ENCODE measurements around the gene FAM200C. TPM values are rescaled to one million over a fixed set of nuclear protein-coding genes. Genes with fewer than 3 reads are reported as not detected.

The FAM200C gene
- 11.8 TPM for total RNA-seq

GRCh38 chr5:160399402-160400353 is at the start of gene FAM200C:
Gene FAM200C, minus strand, starts transcription at chr5:160400054. Its CDS starts 4,564 bp downstream, at chr5:160395490.

DNA sequence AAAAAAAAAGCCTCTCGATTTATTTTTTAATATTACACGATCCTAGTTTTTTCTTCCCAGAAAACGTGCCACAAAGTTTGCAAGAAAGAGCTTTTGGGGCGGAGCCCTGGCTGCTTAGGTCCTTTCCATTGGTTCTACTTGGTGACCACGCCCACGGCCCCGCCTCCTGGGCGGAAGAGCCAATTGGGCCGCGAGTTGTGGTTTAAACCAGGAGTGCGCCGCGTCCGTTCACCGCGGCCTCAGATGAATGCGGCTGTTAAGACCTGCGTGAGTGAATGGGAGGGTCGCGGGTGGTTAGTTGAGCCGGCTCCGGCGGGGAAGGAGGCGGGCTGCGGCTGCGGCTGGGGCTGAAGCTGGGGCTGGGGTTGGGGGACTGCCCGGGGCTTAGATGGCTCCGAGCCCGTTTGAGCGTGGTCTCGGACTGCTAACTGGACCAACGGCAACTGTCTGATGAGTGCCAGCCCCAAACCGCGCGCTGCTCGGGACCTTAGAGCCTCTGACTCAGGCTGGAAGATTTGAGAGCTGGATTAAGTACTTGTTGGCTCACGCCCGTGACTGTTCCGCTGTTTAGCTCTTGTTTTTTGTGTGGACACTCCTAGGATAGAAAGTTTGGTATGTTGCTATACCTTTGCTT is 21.9 kb upstream of the FAM200C start, which contains the start of gene PTTG1:
PTTG1 (plus strand) TSS at position 231 of the 634 bp plus-strand sequence. CDS start 458 bp downstream, outside the sequence.

DNA sequence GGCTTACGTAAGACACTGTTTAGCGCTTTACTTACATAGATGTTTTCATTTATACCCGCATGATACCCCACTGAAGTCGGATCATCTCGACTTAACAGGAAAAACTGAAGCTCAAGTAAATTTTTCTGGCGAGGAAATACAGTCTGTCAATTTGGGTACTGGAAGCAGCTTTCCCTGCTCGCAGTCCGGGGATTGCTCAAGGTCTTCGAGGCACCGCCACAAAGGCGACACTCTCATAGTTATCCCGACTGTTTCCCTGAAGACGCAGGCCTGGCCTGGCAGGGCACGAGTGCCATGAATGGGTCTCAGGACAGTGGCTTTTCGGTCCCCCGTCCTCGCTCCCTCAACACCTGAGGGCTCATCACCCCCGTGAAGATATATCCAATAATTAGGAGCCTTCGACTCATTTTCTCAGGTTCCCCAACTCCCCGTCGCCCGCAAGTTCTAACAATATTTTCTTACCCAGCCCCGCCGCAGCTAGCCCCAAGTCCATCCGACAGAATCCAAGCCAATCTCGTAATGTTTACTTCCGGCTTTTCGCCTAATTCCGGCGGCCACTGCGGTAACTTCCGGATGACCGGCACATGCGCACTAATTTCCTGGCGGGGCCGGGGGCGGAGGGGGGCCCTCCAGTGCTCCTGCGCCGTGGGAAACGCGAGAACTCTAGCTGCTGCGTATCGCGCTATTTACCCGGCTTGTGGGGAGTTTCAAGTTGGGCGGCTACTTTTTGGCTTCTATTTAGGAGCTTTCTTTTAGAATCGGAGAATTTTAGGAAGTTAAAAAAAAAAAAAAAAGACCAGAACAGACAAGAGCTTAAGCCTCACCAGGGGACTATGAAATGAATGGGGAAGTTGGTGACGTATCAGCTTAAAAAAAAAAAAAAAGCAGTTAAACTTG is 19.0 kb upstream of the FAM200C start, which contains the start of gene SLU7:
SLU7 (minus strand) TSS at position 521 of the 897 bp plus-strand sequence. CDS start 3,787 bp downstream, outside the sequence.

GRCh38 chr5:160369990-160370712 is 29.7 kb downstream of the FAM200C start, which contains the start of gene C1QTNF2:
Gene C1QTNF2, minus strand, starts transcription at chr5:160370626. Its CDS starts 15,615 bp downstream, at chr5:160355011.

Other genes starting within 250 kb of the FAM200C start
- gene FABP6, start 170.5 kb downstream of the FAM200C start, total RNA-seq: not detected
- 4.5 TPM for gene CCNJL, start 87.5 kb downstream of the FAM200C start, total RNA-seq
- gene C1QTNF2, start 29.4 kb downstream of the FAM200C start, total RNA-seq: 4.6 TPM
- 29.9 TPM for gene SLU7, start 19.0 kb upstream of the FAM200C start, total RNA-seq
- 48.8 TPM for gene PTTG1, start 21.8 kb upstream of the FAM200C start, total RNA-seq